ENCODE measurements around the gene NRXN2.
A peak's percentile ranks its signal among the peaks of the same experiment; 100 is the strongest.

The NRXN2 gene

GRCh38 chr11:64632237-64632636 lies 90.8 kb downstream of the NRXN2 start:
- no peak for TF ChIP-seq CEBPB (IDR thresholded peaks at IDR 0.05)
- TF ChIP-seq NFIC (IDR thresholded peaks at IDR 0.05): no peak
- TF ChIP-seq, protein P1, sequence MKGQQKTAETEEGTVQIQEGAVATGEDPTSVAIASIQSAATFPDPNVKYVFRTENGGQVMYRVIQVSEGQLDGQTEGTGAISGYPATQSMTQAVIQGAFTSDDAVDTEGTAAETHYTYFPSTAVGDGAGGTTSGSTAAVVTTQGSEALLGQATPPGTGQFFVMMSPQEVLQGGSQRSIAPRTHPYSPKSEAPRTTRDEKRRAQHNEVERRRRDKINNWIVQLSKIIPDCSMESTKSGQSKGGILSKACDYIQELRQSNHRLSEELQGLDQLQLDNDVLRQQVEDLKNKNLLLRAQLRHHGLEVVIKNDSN (IDR thresholded peaks at IDR 0.05): no peak
- no peak for TF ChIP-seq FOXM1 (IDR thresholded peaks at IDR 0.05; ENCODE audit: borderline replicate concordance, low read depth)
- TF ChIP-seq TCF12 (IDR thresholded peaks at IDR 0.05; ENCODE audit: low read depth): no peak
- TF ChIP-seq MAX (IDR thresholded peaks at IDR 0.05): no peak
- no peak for TF ChIP-seq EGR1 (IDR thresholded peaks at IDR 0.05)
- TF ChIP-seq YY1 (IDR thresholded peaks at IDR 0.05; ENCODE audit: low read depth): no peak
- TF ChIP-seq RAD21 (IDR thresholded peaks at IDR 0.05; ENCODE audit: low read depth): no peak
- no peak for TF ChIP-seq EP300 (IDR thresholded peaks at IDR 0.05; ENCODE audit: borderline replicate concordance)
- TF ChIP-seq ZBTB7A (IDR thresholded peaks at IDR 0.05; ENCODE audit: low read depth): no peak
- no peak for TF ChIP-seq CREB1 (IDR thresholded peaks at IDR 0.05; ENCODE audit: low read depth)
- TF ChIP-seq, protein P2, sequence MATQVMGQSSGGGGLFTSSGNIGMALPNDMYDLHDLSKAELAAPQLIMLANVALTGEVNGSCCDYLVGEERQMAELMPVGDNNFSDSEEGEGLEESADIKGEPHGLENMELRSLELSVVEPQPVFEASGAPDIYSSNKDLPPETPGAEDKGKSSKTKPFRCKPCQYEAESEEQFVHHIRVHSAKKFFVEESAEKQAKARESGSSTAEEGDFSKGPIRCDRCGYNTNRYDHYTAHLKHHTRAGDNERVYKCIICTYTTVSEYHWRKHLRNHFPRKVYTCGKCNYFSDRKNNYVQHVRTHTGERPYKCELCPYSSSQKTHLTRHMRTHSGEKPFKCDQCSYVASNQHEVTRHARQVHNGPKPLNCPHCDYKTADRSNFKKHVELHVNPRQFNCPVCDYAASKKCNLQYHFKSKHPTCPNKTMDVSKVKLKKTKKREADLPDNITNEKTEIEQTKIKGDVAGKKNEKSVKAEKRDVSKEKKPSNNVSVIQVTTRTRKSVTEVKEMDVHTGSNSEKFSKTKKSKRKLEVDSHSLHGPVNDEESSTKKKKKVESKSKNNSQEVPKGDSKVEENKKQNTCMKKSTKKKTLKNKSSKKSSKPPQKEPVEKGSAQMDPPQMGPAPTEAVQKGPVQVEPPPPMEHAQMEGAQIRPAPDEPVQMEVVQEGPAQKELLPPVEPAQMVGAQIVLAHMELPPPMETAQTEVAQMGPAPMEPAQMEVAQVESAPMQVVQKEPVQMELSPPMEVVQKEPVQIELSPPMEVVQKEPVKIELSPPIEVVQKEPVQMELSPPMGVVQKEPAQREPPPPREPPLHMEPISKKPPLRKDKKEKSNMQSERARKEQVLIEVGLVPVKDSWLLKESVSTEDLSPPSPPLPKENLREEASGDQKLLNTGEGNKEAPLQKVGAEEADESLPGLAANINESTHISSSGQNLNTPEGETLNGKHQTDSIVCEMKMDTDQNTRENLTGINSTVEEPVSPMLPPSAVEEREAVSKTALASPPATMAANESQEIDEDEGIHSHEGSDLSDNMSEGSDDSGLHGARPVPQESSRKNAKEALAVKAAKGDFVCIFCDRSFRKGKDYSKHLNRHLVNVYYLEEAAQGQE (IDR thresholded peaks at IDR 0.05; ENCODE audit: low read depth): no peak
- no peak for TF ChIP-seq TAF1 (IDR thresholded peaks at IDR 0.05; ENCODE audit: low read depth)
- no peak for TF ChIP-seq TEAD4 (IDR thresholded peaks at IDR 0.05)

DNA sequence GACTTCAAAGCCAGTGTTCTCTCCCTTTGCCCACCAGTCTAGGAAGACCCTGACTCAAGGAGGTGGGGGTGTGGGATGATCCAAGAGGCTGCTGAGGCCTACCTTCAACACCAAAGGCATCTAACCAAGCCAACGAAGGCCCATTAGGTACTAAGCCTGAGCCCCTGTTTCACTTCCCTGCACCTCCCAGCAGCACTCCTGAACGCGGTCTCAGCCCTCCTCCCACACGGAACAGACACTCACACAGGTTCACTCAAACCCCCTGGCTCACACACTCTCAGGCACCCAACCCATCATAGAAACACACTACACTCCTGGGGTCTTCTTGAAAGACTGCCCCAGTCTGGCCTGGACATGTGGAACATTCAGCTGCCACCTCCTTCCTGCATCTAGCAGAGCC lies 91.3 kb downstream of the NRXN2 start:
- TF ChIP-seq CREB1 (IDR thresholded peaks at IDR 0.05; ENCODE audit: low read depth) (no peak), TEAD4 (IDR thresholded peaks at IDR 0.05) (no peak), RAD21 (IDR thresholded peaks at IDR 0.05; ENCODE audit: low read depth) (no peak), EGR1 (IDR thresholded peaks at IDR 0.05) (no peak), CEBPB (IDR thresholded peaks at IDR 0.05) (no peak), FOXM1 (IDR thresholded peaks at IDR 0.05; ENCODE audit: borderline replicate concordance, low read depth) (no peak)
- TF ChIP-seq, protein P2 (IDR thresholded peaks at IDR 0.05; ENCODE audit: low read depth): no peak
- TF ChIP-seq, protein P1 (IDR thresholded peaks at IDR 0.05): no peak

DNA sequence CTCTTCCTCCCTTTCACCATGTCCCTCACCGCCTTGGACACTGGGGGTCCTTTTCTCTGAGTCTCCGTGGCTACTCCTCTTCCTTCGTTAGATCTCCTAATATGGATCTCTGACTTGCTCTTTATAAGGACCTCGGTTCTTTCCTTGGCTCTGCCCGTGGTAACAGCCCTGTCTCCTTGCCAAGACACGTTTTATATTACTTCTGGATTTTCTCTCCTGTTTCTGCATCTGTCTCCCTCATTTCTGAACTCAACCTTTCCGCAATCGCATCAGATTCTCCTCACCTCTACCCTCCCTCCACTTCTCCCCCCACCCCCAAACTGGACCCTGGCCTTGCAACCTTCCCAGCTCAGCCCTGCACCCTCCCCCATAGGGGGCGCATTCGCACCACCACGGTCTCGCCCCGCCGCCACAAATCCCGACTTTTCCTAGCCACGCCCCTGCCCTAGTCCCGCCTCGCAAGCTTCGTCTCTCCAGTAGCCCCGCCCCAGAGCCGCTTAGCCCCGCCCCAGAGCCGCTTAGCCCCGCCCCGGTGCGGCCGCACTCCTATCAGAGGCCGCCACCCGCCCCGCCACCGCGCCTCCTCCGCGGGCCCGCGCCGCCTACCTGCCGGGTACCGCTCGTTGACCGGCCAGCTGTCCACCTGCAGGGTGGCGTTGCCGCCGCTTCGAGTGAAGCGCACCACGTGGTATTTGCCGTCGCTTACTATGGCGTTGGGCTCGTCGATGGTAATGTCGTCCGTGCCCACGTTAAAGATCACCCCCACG lies 93.0 kb downstream of the NRXN2 start:
- TF ChIP-seq ZBTB7A (IDR thresholded peaks at IDR 0.05; ENCODE audit: low read depth) (0 out of 2 replicates have a peak, but pooled peaks have one; percentile 30), CREB1 (IDR thresholded peaks at IDR 0.05; ENCODE audit: low read depth) (no peak), MAX (IDR thresholded peaks at IDR 0.05) (peak; percentile 100), FOXM1 (IDR thresholded peaks at IDR 0.05; ENCODE audit: borderline replicate concordance, low read depth) (no peak), RAD21 (IDR thresholded peaks at IDR 0.05; ENCODE audit: low read depth) (peak; percentile 48; the same call in 1 of the 2 replicates)
- TF ChIP-seq, protein P1 (IDR thresholded peaks at IDR 0.05): peak; percentile 75

DNA sequence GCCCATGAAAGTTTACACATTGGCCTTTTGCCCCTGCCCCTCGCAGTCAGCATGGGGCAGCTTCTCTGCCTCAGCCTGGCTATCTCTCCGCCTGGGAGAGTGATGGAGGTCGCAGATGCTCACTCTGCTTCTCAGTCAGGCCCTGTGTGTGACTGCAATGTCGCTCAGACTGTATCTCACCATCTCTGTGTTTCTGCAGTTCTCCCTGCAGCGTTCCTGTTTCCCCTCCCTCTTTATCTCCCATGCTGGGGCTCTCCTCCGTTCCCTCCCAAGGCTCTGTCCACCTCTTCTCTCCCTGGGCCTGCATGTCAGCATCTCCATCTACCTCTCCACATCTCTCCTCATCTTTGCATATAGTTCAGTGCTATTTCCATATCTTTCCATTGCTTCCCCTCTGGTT lies 93.9 kb downstream of the NRXN2 start:
- TF ChIP-seq EGR1 (IDR thresholded peaks at IDR 0.05): no peak
- no peak for TF ChIP-seq CREB1 (IDR thresholded peaks at IDR 0.05; ENCODE audit: low read depth)
- TF ChIP-seq RAD21 (IDR thresholded peaks at IDR 0.05; ENCODE audit: low read depth): no peak
- TF ChIP-seq ZBTB7A (IDR thresholded peaks at IDR 0.05; ENCODE audit: low read depth): no peak
- TF ChIP-seq NFIC (IDR thresholded peaks at IDR 0.05): no peak
- TF ChIP-seq CEBPB (IDR thresholded peaks at IDR 0.05): no peak
- no peak for TF ChIP-seq TAF1 (IDR thresholded peaks at IDR 0.05; ENCODE audit: low read depth)
- TF ChIP-seq TEAD4 (IDR thresholded peaks at IDR 0.05): no peak
- TF ChIP-seq, protein P1 (IDR thresholded peaks at IDR 0.05): no peak
- TF ChIP-seq, protein P2 (IDR thresholded peaks at IDR 0.05; ENCODE audit: low read depth): no peak
- no peak for TF ChIP-seq MAX (IDR thresholded peaks at IDR 0.05)
- no peak for TF ChIP-seq YY1 (IDR thresholded peaks at IDR 0.05; ENCODE audit: low read depth)
- TF ChIP-seq FOXM1 (IDR thresholded peaks at IDR 0.05; ENCODE audit: borderline replicate concordance, low read depth): no peak

Measured in Ishikawa (cell line).